Left hindlimb (tissue), 1 donor: Measurements from ENCODE around the gene VPS54.
A peak's percentile ranks its signal among the peaks of the same experiment; 100 is the strongest.

Source experiments
- DNase-seq: peaks from one replicate; pipeline ENCODE4 v3.0.0-alpha.2; 2018

VPS54 gene, protein sequence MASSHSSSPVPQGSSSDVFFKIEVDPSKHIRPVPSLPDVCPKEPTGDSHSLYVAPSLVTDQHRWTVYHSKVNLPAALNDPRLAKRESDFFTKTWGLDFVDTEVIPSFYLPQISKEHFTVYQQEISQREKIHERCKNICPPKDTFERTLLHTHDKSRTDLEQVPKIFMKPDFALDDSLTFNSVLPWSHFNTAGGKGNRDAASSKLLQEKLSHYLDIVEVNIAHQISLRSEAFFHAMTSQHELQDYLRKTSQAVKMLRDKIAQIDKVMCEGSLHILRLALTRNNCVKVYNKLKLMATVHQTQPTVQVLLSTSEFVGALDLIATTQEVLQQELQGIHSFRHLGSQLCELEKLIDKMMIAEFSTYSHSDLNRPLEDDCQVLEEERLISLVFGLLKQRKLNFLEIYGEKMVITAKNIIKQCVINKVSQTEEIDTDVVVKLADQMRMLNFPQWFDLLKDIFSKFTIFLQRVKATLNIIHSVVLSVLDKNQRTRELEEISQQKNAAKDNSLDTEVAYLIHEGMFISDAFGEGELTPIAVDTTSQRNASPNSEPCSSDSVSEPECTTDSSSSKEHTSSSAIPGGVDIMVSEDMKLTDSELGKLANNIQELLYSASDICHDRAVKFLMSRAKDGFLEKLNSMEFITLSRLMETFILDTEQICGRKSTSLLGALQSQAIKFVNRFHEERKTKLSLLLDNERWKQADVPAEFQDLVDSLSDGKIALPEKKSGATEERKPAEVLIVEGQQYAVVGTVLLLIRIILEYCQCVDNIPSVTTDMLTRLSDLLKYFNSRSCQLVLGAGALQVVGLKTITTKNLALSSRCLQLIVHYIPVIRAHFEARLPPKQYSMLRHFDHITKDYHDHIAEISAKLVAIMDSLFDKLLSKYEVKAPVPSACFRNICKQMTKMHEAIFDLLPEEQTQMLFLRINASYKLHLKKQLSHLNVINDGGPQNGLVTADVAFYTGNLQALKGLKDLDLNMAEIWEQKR

DNA sequence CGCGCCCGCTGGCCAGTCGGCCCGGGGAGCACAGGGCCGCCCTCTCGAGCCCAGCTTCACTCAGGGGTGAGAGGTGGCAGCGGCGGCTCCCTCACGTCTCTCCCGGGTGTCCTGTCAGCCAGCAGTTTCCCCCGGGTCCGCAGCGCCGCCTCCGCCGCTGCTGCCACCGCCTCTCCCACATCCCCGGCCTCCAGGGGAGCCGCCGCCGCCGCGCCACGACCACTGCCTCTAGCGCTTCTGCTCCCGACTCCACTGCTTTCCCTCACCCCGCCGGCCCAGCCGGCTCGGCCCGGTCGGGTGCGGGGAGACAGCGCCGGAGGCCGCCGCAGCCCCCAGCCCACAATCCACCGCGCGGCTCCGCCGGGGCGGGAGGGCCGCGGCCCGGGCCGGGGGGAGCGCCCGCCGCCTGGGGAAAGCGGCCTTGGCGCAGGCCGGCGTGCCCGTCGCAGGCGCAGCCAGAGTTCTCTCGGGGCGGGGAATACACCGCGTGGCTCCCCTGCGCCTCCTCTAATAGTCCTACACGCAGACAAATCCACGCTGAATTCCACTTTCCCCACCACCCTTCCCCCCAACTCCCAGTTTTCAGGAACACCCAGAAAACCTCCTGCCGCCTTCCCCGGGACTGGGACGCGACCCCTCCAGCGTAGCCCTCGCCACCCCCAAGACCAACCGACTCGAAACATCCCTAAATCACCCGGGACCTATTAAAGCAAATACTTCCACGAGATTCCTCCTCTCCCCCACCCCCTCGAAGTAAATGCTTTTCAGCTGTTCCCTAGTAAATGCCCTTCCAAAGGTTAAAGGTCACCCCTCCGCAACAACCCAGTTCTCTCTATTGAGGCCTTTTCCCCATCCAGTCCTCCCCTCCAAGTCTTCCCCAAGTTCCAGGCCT lies at the start of gene VPS54:
Gene VPS54, minus strand, starts transcription at position 346 of the 892 bp plus-strand sequence. CDS start 35,429 bp downstream, outside the sequence.
- peak; percentile 84 for DNase-seq

DNA sequence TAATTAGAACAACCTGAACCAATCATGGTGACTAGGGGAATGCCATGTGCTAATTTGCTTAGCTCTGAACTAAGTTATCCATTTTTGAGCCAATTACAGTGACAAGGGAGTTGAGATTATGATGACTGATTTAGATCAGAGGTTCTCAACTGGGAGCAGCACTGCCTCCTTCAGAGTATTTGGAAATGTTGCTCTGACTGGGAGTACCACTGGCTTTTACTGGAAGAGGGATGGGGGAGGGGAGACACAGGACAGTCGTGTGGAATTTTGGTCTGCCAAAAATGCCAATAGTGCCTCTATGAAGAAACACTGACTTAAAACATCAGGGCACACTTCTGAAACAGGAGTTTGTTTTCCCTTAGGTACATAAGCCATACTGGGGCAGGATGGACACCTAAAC lies 48.1 kb upstream of the VPS54 start:
- no peak for DNase-seq

DNA sequence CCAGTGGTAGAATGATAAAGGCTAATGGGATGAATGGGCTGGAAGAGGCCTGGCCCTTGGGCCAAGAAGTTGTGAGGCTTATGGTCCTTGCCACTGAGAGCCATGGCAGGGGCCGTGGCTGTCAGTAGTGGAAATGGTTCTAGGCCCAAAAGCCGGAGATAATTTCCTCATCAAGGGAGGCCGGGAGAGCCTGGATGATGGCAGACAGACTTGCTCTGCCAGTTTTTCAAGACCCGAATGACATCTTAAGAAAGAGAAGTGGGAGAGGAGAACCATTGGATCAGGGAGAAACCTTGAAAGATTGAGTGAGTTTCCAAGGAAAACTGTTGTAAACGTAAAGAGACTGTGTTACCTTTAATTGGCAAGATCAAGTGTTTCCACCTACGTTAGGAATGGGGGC lies 46.3 kb upstream of the VPS54 start:
- DNase-seq: no peak

DNA sequence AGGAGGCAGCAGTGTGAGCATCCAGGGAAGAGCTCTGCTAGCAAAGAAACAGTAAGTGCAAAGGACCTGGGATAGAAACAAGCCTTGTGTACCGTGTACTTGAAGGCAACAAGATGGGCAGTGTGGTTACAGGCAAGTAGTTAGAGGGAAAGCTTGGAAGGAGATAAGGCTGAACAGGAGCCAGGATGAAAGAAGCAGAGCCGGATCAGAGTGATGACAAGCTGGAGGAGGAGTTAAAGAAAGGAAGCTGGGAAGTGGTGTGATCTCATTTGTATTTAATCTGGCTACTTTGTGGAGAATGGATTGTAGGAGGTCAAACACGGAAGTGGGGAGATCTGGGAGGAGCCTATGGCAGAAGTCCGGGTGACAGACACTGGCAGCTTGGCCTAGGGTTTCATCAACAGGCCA lies 44.7 kb upstream of the VPS54 start:
- no peak for DNase-seq

DNA sequence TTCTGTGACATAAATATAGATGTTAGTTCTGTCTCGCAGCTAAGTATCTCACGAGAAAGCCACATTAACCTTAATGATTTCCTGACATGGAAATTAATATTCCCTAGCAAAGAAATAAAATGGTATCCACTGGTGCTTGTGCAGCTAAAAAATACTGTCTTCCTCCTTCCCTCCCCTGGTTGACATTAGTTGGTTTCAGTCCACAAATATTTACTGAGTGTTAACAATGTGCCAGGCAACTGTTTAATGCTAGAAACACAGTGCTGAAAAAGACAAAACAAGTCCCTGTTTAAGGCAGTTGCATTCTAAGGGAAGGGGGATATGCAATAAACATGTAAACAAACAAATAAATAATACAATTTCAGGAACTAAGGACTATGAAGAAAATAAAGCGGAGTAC lies 44.2 kb upstream of the VPS54 start:
- DNase-seq: no peak

DNA sequence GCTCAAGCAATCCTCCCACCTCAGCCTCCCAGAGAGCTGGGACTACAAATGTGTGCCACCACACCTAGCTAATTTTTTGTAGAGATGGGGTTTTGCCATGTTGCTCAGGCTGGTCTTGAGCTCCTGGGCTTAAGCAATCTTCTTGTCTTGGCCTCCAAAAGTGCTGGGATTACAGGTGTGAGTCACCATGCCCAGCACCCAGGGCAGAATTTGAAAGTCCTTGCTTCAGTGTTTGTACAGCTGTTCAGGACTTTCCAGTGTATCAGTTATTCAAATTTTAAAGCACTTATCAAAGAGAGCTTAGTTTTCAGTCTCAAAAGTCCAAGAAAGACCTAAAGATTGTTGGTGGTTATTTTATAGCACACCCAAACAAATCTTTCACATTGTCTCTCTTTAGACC lies 43.6 kb upstream of the VPS54 start:
- no peak for DNase-seq

DNA sequence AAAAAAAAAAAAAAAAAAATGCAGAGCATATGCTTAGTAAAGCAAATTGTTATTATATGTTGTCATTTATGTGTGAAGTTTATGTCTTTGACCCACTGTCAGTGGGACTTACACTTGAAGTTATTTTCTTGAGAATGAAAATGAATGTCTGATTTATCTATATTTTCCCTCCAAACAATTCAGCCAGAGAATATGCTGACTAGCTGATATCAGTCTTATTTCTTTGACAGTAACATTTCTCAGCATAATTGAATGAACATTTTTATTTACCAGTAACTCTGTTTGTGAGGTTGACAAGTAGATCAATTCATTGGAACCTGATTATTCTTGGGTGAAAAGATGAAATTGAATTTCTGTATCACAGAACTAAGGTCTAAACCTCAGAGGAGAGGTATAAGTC lies 40.0 kb upstream of the VPS54 start:
- no peak for DNase-seq

DNA sequence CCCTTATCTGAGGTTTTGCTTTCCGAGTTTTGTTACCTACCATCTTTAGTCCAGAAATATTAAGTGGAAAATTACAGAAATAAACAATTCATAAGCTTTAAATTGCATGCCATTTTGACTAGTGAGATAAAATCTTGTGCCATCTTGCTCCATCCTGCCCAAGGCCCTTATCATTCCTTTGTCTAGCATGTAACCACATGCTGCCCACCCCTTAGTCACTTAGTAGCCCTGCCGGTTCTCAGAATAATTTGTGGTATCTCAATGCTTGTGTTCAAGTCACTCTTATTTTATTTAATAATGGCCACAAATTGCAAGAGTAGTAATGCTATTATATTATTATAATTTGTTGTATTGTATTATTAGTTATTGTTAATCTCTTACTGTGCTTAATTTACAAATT lies 36.8 kb upstream of the VPS54 start:
- DNase-seq: no peak

DNA sequence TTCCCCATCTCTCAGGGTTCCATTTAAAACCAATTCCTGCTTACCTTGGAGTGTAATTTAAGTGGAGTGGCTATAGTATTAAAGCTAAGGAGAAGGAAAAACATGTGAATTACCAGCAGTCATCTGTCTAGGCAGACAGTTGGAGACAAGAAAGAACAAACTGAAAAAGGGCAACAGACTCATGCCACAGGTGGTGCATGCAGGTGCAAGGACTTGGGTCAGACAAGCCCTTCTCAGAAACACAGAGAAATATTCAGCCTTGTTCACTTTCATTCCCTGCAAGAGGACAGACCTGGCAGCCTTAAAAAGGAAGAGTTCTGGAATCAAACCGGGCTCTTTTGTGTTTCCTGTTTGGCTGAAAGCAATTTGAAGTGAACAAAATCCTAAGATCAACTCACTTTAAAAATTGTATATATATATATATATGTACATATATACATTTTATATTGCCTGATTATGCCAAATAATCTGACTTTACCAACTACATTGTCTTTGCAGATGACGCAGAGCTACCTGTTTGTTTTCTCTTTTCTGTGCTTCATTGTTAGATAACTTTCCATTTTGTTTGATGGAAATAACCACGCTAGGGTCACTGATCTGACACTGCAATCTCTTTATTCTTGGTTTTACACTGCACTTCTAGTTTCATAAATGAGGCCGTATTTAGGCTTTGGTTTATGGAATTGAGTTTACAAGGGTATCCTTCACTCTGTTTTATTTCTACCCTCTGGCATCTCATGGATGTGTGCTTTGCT lies 35.1 kb upstream of the VPS54 start:
- DNase-seq: no peak

DNA sequence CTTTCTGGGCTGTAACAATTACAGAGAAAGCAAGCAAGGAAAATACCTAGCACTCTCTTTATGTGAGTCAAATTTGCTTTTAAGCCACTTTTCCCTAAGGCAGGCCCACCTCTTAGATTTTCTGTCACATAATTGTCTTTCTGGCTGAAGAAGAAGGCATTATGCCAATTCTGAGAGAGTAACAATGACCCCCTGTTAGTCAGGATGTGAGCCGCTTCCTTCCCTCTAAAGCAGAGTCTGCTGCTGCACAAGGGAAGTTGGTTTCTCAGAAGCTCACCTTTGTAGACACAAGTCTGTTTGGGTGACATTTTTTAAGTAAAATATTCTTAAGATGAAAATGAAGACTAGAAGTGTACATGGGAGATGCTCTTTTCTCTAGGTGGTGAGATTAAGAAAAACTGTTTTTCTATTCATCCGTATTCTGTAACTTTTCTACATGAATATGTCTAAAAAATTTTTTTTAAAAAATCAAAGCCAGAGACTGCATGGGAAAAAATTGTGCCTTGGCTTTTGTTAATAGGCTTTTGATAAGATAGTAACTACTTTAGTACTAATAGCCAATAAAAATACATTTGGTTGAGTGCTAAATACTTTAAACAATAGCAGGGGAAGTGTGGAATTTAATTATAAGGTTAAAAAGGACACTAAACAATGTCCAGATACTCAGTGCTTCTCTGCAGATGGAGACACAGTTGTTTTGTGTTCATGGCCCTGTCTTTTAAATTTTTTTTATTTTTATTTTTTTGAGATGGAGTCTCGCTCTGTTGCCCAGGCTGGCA lies 33.4 kb upstream of the VPS54 start:
- no peak for DNase-seq

DNA sequence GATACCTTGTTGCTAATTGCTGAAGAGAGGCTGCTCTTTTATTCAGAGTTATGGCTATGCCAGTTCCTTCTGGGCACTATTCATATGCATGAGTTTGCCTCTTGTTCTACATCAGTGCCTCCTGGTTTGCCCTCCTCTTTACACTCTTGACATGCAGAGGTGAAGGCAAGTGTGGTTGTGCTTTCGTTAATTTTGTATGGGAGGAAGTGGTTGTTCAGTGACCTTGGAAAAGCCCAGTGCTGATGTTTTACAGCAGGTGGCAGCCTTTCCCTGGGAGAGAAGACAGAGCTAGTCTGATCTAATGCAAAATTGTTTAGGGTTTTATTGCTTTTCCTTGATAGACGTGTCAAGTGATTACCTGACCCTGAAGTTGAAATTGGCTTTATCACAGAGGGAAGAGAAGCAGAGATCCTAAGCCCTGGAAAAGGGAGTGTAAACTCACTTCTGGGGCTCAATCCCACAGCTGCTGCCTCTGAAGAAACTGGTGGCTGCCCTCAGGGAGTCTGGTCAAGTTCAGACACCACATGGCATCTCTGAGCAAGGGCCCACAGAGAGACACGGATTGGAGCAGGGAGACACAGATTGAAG lies 30.5 kb upstream of the VPS54 start:
- DNase-seq: peak; percentile 60

DNA sequence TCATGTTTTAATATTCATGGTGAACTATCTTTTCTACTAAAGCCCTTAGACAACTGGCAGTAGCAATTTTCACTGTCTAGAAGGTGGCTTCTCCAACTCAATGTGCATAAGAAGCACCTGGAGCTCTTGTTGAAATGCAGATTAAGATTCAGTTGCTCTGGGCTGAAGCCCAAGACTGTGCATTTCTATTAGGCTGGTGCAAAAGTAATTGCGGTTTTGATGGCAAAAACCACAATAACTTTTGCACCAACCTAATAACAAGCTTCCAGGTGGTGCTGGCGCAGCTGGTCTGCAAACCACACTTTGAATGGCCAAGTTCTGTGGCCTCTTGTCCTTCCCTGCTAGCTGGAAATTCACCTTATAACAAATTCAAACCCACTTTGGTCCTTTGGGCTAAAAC lies 26.7 kb upstream of the VPS54 start:
- DNase-seq: no peak

DNA sequence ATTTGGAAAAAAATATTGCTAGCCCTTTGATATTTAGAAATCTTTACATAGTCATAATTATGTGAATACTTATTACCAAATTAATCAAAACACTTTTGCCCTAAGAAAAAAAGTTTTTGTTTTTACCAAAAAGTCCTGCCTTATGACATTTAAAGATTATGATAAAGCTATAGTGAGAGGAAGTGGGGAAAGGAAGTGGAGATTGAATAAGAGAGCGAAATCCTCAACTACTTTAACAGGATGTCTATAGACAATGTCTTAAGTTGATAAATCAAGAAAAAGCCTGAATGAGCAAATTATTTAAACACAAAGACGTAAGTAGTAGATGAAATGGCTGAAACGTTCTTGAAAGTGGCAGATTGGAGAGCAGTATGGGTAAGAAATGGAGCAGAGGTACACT lies 20.9 kb upstream of the VPS54 start:
- no peak for DNase-seq

DNA sequence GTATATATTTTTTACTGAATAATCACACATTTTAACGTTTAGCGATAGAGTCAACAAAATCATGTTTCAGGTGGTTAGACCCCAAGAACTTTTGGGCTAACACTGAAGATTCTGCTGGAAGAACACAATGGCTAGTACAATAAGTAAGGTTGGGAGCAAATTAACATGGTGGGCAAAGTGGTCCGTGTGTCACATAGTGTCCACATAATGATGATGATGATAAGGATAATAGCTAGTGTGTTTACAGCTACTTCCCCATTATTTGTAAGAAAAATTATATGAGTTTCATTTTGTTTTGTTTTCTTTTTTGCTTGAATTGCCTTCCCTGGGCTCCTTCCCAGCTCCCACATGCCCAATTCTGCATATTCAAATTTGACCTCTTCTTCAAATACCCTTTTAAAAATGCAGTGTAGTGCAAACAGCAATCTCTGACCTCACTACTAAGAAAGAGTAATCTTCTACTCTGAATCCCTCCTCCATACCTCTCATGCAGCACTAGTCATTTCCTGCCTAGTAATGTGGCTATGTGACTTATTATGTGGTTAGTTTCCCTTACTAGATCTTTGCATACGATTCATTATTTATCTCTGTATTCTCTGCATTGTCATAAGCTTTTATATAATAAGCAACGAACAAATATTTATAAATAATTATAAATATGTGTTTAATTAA lies 16.9 kb upstream of the VPS54 start:
- DNase-seq: no peak

DNA sequence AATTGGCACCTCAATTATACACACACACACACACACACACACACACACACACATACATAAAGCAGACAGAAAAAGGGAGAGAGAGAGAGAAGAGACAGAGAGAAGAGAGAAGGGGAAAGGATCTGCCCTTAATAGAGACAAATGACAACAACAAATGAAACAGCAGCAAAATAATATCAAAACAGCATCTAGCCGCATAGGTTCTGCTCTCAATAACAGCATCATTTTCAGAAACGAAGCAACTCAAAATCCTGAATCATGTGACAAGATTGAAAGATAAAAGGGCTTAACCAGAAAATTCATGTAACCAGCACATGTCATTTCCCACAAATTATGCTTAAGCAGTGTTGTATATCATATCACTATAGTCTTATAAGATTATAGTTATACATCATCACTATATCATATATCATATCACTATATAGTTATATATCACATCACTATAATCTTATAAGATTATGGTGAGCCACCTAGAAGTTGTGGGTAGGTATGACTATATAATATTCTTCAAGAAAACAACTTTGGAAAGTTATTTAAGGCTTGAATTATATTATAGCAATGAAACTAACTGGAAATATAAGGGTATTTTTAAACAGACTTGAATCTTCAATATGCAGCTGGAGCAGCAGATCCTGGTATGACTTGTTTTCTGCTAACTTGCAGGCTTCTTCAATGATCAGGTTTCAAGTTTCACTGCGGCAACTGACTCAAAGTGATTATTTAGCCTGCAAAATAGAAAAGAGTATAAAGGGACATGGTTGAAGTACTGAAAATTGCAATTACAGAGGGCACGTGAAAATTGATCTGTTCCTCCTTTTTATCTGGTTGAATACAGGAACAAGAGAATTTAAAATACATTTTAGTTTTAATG lies 16.1 kb upstream of the VPS54 start:
- no peak for DNase-seq

DNA sequence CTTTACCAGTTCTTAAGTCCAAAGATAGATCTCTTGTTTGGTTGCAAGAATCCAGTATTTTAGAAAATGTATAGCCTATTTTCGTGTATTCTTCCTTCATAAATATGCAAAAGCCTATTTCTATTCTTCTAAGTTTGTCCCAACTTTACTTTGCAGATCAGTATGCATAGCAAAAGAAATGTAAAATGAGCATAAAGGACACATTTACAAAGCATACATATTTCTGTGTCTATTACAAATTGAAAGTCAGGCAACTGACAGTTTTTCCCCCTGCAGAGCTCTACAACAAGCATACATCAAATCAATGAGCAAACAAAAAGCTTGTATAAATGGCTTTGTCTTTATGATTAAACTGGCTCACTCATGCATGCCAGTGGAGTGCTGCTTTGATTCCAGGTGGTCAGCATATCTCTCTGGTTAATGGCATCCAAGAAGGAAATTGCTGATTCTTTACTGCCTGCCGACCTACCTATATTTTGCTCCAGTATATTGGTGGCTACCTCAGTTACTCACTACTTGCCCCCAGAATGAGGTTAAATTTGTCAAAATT lies 10.0 kb upstream of the VPS54 start:
- no peak for DNase-seq

DNA sequence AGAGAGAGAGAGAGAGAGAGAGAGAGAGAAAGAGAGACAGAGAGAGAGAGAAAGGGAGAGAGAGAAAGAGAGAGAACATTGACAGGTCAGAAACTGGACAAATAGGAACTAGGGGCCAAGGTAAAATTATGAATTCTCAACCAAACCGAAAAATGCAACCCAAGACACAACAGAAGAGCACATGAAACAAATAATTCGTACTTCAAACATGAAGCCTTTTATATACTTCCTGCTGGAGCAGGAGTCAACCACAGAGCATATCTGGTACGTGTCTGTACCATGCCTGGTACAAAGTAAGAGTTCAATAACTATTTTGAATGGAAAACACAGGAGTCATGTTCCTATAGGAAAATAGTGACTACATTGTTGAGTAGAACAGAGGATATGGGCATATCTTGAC lies 6.5 kb upstream of the VPS54 start:
- no peak for DNase-seq

DNA sequence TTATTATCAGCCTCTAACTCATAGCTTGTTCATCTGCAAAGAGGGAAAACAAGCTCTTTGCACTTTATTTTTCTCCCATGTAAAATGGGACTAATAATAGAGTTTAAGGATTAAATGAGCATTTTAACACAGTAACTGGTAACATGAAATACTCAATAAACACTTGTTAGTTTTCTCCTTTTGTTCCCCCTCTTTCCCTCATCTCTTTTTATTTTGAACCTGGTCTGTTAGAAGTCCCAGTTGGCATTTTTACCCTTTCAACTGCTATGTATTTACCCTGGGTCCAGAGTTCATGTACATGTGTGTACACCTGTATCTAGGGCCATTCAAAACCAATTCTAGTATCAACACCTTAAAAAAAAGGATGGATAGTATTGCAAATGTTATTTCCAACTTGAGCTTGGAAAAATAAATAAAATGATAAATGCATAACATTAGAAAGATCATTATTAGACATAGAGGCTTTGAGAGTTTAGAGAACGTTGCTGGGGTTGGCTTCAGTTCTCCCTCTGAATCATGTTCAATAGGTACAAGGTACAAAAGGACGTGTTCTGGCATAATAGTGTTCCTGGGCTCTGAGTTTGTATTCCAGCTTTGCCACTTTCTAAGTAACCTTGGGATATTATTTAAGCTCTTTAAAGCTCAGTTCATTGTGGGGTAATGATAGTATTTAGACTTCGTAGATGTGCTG lies 5.2 kb upstream of the VPS54 start:
- no peak for DNase-seq
